Kidney epithelial cell (primary cell): ENCODE results near the gene UTP11. TPM values are rescaled to one million over a fixed set of nuclear protein-coding genes. Genes with fewer than 3 reads are reported as not detected.
A peak's percentile ranks its signal among the peaks of the same experiment; 100 is the strongest.

Experiments used
- DNase-seq: peaks from one replicate; pipeline ENCODE4 v3.0.0-alpha.2; 2010; ENCODE audit warnings: low read depth
- H3K27me3 ChIP-seq: 2 replicates; pipeline ENCODE4 v1.6.0; 2011; ENCODE audit warnings: low read length; ENCODE audit not compliant: control insufficient read depth, insufficient read depth
- H3K36me3 ChIP-seq: 2 replicates; pipeline ENCODE4 v1.5.1; 2011; ENCODE audit warnings: low read length; ENCODE audit not compliant: control insufficient read depth, insufficient read depth
- H3K4me3 ChIP-seq: 2 replicates; pipeline ENCODE4 v1.5.1; 2011; ENCODE audit warnings: low read depth, mild to moderate bottlenecking, control low read depth, low read length
- CTCF ChIP-seq: IDR thresholded peaks from 2 replicates; pipeline ENCODE4 v1.5.1; 2011; ENCODE audit warnings: mild to moderate bottlenecking, moderate library complexity, low read length, control low read depth, inconsistent platforms; ENCODE audit not compliant: insufficient read depth, poor library complexity, severe bottlenecking
- total RNA-seq: library from RNA; depleted of rRNA; stranded (reverse); fragments of >200 nt; gene quantifications from 2 replicates; pipeline ENCODE4 v1.2.3, GENCODE V29; 2015

The UTP11 gene
- total RNA-seq, 1 donor from 2014 or later: 62.3 TPM

- TF ChIP-seq CTCF: no peak
Measured at GRCh38 chr1:38046333-38046883, 33.9 kb downstream of the UTP11 start, which contains the start of gene POU3F1. Gene POU3F1 (minus strand): TSS chr1:38046793. CDS start chr1:38046743, 50 bp downstream.

GRCh38 chr1:38046884-38047602 is 34.5 kb downstream of the UTP11 start:
- no peak for DNase-seq
- no peak for TF ChIP-seq CTCF
- Histone ChIP-seq H3K4me3 (peak overlapping the region; percentile 41), H3K27me3 (peaks cover 67% of the 10 kb centered on the region), H3K36me3 (no peaks in the 10 kb centered on the region)

More at GRCh38 chr1:38046333-38046883, 33.9 kb downstream of the UTP11 start, which contains the start of gene POU3F1:
- H3K4me3 ChIP-seq: peak within 1 kb of the TSS; percentile 41
- no peak for DNase-seq
- H3K36me3 ChIP-seq: no peaks in the 10 kb centered on the region
- peaks cover 63% of the 10 kb centered on the region for H3K27me3 ChIP-seq

- no peak for DNase-seq
- H3K36me3 ChIP-seq: no peaks in the 10 kb centered on the region
- no peak for TF ChIP-seq CTCF
- peaks cover 62% of the 10 kb centered on the region for H3K27me3 ChIP-seq
- peak overlapping the region; percentile 41 for H3K4me3 ChIP-seq
Measured at GRCh38 chr1:38047603-38048141, 35.1 kb downstream of the UTP11 start.

DNA sequence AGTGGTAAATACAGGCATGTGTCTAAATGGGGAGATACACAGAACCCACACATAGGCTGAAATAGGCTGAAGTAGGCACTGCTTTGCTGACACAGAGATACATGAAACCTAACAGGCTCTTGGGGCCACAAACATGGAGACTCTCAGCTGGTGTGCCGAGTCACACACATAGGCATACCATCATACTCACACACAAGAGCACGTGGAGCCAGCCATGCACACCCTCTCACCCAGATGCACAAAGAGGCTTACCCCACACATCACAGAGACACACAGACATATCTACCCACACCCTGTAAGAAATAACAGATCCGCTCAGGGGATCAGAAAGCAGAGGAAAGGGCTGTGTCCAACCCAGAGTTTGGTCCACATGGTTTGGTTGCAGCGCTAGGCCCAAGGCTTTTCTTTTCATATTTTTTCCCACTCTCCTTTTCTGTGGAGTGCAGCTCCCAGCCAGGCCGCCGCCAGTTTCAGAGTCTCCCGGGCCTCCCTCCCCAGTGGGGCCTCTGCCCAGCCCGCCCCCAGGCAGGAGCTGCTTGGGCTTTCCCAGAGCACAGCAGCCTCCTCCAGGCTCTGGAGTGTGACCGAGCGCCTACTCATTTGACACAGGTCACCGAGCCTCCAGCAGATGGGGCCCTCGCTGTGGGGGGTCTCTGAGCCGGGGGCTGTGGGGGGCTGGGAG is 38.0 kb downstream of the UTP11 start:
- peak; percentile 22 for TF ChIP-seq CTCF
- H3K36me3 ChIP-seq: no peaks in the 10 kb centered on the region
- DNase-seq: no peak
- H3K4me3 ChIP-seq: no peak overlapping the region
- H3K27me3 ChIP-seq: peaks cover 44% of the 10 kb centered on the region

DNA sequence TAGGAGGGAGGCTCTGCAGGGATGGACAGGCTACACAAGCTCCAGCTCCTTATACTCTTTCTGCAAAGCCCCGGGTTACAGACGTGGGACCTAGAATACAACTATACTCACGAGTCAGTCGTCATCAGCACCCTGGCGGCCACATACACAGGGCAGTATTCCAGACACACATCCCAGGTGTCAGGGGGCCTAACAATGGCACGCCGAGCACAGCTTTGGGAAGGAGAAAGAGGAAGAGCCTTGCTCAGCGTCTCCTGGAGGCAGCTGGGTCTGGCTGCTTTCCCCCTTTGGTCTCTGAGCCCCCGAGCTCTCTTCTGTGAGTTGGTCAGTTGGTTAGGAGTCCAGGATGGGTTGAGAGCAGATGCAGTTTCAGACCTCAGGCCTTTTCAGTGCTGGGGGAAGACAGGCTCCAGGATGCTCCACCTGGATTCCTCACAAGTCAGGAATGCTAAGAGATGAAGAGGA is 38.6 kb downstream of the UTP11 start:
- no peak overlapping the region for H3K4me3 ChIP-seq
- no peak for DNase-seq
- peaks cover 41% of the 10 kb centered on the region for H3K27me3 ChIP-seq
- TF ChIP-seq CTCF: no peak
- no peaks in the 10 kb centered on the region for H3K36me3 ChIP-seq
